Tibial artery (tissue), 4 donors: ENCODE data around the gene DEGS1.

Experiments used
- DNase-seq, 2 donors: peaks; one replicate each; pipeline ENCODE4 v3.0.0-alpha.2; 2019
- H3K27ac ChIP-seq, 2 donors: fragments of 200-600 bp; sonication (generic) in 1 of 2; 1 replicate in 1 of 2; 2 replicates in 1 of 2; pipeline ENCODE4 v1.5.1; 2018 to 2019; ENCODE audit warnings: mild to moderate bottlenecking in 1 of 2
- H3K27me3 ChIP-seq, 2 donors: fragments of 200-600 bp; sonication (generic) in 1 of 2; one replicate each; pipeline versions ENCODE4 v1.5.1 to v1.6.0; 2016 to 2019
- H3K36me3 ChIP-seq, 3 donors: fragments of 200-600 bp; sonication (generic) in 2 of 3; one replicate each; pipeline ENCODE4 v1.5.1; 2016 to 2019; ENCODE audit warnings: mild to moderate bottlenecking in 2 of 3
- H3K4me1 ChIP-seq, 4 donors: fragments of 200-600 bp; sonication (generic) in 2 of 4; 1 replicate in 3 of 4; 2 replicates in 1 of 4; pipeline ENCODE4 v1.5.1; 2016 to 2019
- H3K4me3 ChIP-seq, 2 donors: fragments of 200-600 bp; sonication (generic) in 1 of 2; 1 replicate in 1 of 2; 2 replicates in 1 of 2; pipeline ENCODE4 v1.5.1; 2018 to 2019; ENCODE audit warnings: mild to moderate bottlenecking in 2 of 2
- H3K9me3 ChIP-seq, 3 donors: fragments of 200-600 bp; sonication (generic) in 1 of 3; one replicate each; pipeline ENCODE4 v1.5.1; 2016 to 2019
- intact Hi-C: fragments of 100-400 bp; cut with DNase I; formaldehyde crosslinking; loops from one replicate; pipeline ENCODE4 v1.15.0; 2023; ENCODE audit warnings: low total_unique reads
- TF ChIP-seq, protein P1 (sequence below), 2 experiments: fragments of 200-600 bp in 1 of 2; fragments of 450-650 bp in 1 of 2; IDR thresholded peaks; one replicate each; pipeline ENCODE4 v1.5.1; 2017 to 2019; ENCODE audit warnings: antibody characterized with exemption in 2 of 2, mild to moderate bottlenecking in 1 of 2, moderate library complexity in 1 of 2

DEGS1 gene

DNA sequence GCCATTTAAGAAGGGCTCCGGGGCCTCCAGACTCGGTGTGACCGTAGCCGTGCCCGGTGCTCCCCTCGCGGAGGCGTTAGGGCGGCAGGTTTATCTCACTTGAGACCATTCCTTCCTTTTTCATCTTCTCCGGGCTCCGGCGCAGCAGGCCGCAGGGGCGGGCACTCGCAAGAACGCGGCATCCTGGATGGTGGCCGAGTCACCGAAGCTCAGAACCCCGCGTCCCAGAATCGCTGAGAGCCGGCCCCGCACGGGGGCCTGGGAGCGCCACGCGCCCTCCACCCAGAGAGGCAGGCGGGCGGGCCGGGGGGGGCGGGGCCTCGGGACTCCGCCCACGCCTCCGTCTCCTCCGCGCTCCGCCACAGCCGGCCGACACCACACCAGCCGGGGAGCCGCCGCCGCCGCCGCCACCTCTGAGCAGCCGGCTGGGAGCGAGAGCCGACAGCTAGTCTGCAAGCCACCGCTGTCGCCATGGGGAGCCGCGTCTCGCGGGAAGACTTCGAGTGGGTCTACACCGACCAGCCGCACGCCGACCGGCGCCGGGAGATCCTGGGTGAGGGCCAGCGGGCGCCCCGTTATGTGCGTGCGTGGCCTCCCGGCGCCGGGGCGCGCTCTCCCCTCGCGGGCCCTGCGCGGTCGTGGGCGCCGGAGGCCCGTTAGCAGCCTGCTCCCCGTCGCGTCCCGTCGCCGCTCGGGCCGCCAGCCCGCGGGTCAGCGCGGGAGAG, at the start of gene DEGS1:
Gene DEGS1, plus strand, starts transcription at position 375 of the 725 bp plus-strand sequence. Its CDS starts 97 bp downstream, at position 472.
- TF ChIP-seq, protein P1, sequence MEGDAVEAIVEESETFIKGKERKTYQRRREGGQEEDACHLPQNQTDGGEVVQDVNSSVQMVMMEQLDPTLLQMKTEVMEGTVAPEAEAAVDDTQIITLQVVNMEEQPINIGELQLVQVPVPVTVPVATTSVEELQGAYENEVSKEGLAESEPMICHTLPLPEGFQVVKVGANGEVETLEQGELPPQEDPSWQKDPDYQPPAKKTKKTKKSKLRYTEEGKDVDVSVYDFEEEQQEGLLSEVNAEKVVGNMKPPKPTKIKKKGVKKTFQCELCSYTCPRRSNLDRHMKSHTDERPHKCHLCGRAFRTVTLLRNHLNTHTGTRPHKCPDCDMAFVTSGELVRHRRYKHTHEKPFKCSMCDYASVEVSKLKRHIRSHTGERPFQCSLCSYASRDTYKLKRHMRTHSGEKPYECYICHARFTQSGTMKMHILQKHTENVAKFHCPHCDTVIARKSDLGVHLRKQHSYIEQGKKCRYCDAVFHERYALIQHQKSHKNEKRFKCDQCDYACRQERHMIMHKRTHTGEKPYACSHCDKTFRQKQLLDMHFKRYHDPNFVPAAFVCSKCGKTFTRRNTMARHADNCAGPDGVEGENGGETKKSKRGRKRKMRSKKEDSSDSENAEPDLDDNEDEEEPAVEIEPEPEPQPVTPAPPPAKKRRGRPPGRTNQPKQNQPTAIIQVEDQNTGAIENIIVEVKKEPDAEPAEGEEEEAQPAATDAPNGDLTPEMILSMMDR (IDR thresholded peaks at IDR 0.05) = no peak
- peak; percentile 71 to 93 for DNase-seq
- Histone ChIP-seq H3K9me3 (no peaks in the 10 kb centered on the region), H3K27me3 (no peaks in the 10 kb centered on the region), H3K36me3 (no peaks in the 10 kb centered on the region), H3K4me1 (peaks cover 0 to 46% (median 22%) of the 10 kb centered on the region in 4 donors), H3K27ac (peak within 1 kb of the TSS; percentile 98), H3K4me3 (peak within 1 kb of the TSS; percentile 85 to 97)
- intact Hi-C loops = no loop called here

DNA sequence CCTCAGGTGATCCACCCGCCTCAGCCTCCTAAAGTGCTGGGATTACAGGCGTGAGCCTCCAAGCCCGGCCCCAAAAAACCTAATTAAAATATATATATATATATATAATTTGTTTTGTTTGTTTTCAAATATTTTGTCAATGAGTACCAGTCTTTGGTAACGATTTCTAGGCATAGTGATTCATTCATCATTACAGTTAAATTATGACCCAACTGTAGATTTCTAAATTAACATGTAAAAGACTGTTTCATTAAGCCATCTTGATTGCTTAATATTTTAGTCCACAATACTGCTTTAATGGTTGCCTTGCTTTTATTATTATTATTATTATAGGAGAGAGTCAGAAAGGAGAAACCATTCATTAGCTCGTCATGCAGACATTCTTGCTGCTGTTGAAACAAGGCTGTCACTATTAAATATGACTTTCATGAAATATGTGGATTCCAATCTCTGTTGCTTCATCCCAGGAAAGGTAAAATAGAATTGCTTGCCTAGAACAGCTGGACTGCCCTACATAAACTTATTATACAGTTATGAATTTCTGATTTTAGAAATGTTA, 49.2 kb upstream of the DEGS1 start:
- intact Hi-C loops = no loop called here
- DNase-seq = no peak
- Histone ChIP-seq H3K4me3 (no peak overlapping the region), H3K36me3 (peaks cover 47 to 75% (median 57%) of the 10 kb centered on the region in 3 donors), H3K27ac (no peak overlapping the region), H3K27me3 (no peaks in the 10 kb centered on the region), H3K9me3 (no peaks in the 10 kb centered on the region), H3K4me1 (no peaks in the 10 kb centered on the region)
- TF ChIP-seq, protein P1 (IDR thresholded peaks at IDR 0.05) = no peak

DNA sequence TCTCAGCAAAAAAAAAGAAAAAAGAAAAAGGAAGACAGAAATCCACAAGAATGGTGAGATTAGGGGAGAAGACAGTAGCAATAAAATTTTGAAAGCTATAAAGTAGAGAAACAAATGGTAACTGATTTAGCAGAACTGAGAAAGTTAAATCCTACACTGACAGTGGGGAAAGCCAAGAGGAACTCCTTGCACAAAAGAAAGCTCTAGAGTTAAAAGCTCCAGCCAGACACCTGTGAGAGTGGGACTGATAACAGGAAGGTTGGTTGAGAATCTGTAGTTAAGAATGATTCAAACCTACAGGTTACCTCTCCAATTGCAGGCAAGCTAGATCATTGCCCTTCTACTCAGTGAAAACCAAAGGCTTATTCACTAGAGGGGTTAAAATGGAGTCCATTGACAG, 45.5 kb upstream of the DEGS1 start:
- Histone ChIP-seq H3K4me3 (no peak overlapping the region), H3K9me3 (no peaks in the 10 kb centered on the region), H3K36me3 (peaks cover 43 to 75% (median 51%) of the 10 kb centered on the region in 3 donors), H3K27ac (no peak overlapping the region), H3K4me1 (no peaks in the 10 kb centered on the region), H3K27me3 (no peaks in the 10 kb centered on the region)
- TF ChIP-seq, protein P1 (IDR thresholded peaks at IDR 0.05) = no peak
- no peak for DNase-seq
- intact Hi-C loops = no loop called here

DNA sequence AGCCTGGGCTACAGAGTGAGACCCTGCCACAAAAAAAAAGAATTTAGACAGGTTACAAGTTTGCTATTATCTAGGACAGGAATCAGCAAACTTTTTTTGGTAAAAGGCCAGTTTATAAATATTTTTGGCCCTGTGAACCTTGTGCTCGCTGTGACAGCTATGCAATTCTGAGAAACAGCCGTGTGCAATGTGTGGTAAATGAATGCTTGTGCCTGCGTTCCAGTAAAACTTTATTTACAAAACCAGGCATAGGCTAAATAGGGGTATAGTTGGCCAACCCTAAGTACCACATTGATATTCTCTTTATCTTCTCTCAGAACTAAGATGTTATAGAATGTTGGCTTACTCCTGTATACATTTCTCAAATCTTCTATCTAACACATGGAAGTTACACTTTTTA, 44.8 kb upstream of the DEGS1 start:
- H3K27ac ChIP-seq = no peak overlapping the region
- no peaks in the 10 kb centered on the region for H3K27me3 ChIP-seq
- H3K4me3 ChIP-seq = no peak overlapping the region
- TF ChIP-seq, protein P1 (IDR thresholded peaks at IDR 0.05) = no peak
- no peaks in the 10 kb centered on the region for H3K9me3 ChIP-seq
- intact Hi-C loops = no loop called here
- no peaks in the 10 kb centered on the region for H3K4me1 ChIP-seq
- peaks cover 37 to 69% (median 46%) of the 10 kb centered on the region in 3 donors for H3K36me3 ChIP-seq
- no peak for DNase-seq

DNA sequence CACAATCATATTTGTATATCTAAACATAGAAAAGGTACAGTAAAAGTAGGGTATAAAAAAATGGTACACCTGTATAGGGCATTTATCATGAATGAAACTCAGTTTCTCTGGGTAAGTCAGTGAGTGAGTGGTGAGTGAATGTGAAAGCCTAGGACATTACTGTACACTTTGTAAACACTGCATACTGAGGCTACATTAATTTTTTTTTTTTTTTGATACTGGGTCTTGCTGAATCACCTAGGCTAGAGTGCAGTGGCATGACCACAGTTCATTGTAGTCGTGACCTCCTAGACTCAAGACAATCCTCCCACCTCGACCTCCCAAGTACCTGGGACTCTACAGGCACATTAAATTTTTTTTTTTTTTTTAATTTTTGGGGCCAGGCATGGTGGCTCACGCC, 41.3 kb upstream of the DEGS1 start:
- Histone ChIP-seq H3K36me3 (peaks cover 24 to 55% (median 27%) of the 10 kb centered on the region in 3 donors), H3K9me3 (no peaks in the 10 kb centered on the region), H3K4me3 (no peak overlapping the region), H3K27ac (no peak overlapping the region), H3K4me1 (no peaks in the 10 kb centered on the region), H3K27me3 (no peaks in the 10 kb centered on the region)
- TF ChIP-seq, protein P1 (IDR thresholded peaks at IDR 0.05) = no peak
- intact Hi-C loops = no loop called here
- DNase-seq = no peak
